H9 (cell line): Measurements from ENCODE around the gene ERAS. TPM values are rescaled to one million over a fixed set of nuclear protein-coding genes. Genes with fewer than 3 reads are reported as not detected.

ENCODE experiments used
- DNase-seq: peaks from one replicate; pipeline ENCODE4 v3.0.0-alpha.2; 2017
- H2AFZ ChIP-seq: one replicate; pipeline ENCODE4 v1.6.1; 2013; ENCODE audit warnings: mild to moderate bottlenecking, low read length, control low read depth, moderate library complexity
- H2AK5ac ChIP-seq: 2 replicates; pipeline ENCODE4 v1.6.1; 2013; ENCODE audit warnings: low read length, control low read depth, mixed read lengths; ENCODE audit not compliant: insufficient read length
- H2BK120ac ChIP-seq: one replicate; pipeline ENCODE4 v1.6.1; 2013; ENCODE audit warnings: low read depth, mild to moderate bottlenecking, low read length, control low read depth, inconsistent platforms; ENCODE audit not compliant: poor library complexity, severe bottlenecking
- H2BK12ac ChIP-seq: 2 replicates; pipeline ENCODE4 v1.6.1; 2013; ENCODE audit warnings: low read length, control low read depth, mixed read lengths, low read depth; ENCODE audit not compliant: insufficient read length
- H2BK15ac ChIP-seq: 2 replicates; pipeline ENCODE4 v1.6.1; 2013; ENCODE audit warnings: low read depth, low read length, control low read depth
- H2BK20ac ChIP-seq: one replicate; pipeline ENCODE4 v1.6.1; 2013; ENCODE audit warnings: low read depth, mild to moderate bottlenecking, low read length, control low read depth, inconsistent platforms; ENCODE audit not compliant: poor library complexity, severe bottlenecking
- H2BK5ac ChIP-seq: 2 replicates; pipeline ENCODE4 v1.6.1; 2013; ENCODE audit warnings: low read length, control low read depth, mixed read lengths; ENCODE audit not compliant: insufficient read length
- H3K14ac ChIP-seq: 2 replicates; pipeline ENCODE4 v1.6.1; 2013; ENCODE audit warnings: low read length, control low read depth; ENCODE audit not compliant: insufficient read depth
- H3K18ac ChIP-seq: 2 replicates; pipeline ENCODE4 v1.6.1; 2013; ENCODE audit warnings: low read depth, mild to moderate bottlenecking, mixed read lengths, low read length, control low read depth; ENCODE audit not compliant: insufficient read length
- H3K23ac ChIP-seq: 2 replicates; pipeline ENCODE4 v1.6.1; 2013; ENCODE audit warnings: low read length, control low read depth, mixed read lengths, low read depth; ENCODE audit not compliant: insufficient read length
- H3K23me2 ChIP-seq: 2 replicates; pipeline ENCODE4 v1.6.1; 2013; ENCODE audit warnings: low read depth, mild to moderate bottlenecking, mixed read lengths, low read length, control low read depth; ENCODE audit not compliant: insufficient read length, poor library complexity, severe bottlenecking
- H3K27ac ChIP-seq: 2 replicates; pipeline ENCODE4 v1.5.1; 2013; ENCODE audit warnings: low read length, control low read depth, mixed read lengths, low read depth; ENCODE audit not compliant: insufficient read length
- H3K27me3 ChIP-seq: 2 replicates; pipeline ENCODE4 v1.6.1; 2013; ENCODE audit warnings: low read length, control low read depth, inconsistent platforms; ENCODE audit not compliant: insufficient read depth
- H3K4ac ChIP-seq: 2 replicates; pipeline ENCODE4 v1.6.1; 2013; ENCODE audit warnings: low read depth, mild to moderate bottlenecking, control low read depth, inconsistent platforms, low read length, moderate library complexity
- H3K4me1 ChIP-seq: 2 replicates; pipeline ENCODE4 v1.6.1; 2013; ENCODE audit warnings: low read length, control low read depth, inconsistent platforms; ENCODE audit not compliant: insufficient read depth
- H3K4me2 ChIP-seq: 2 replicates; pipeline ENCODE4 v1.6.1; 2013; ENCODE audit warnings: low read length, control low read depth, mixed read lengths; ENCODE audit not compliant: insufficient read length, insufficient read depth
- H3K56ac ChIP-seq: 2 replicates; pipeline ENCODE4 v1.6.1; 2013; ENCODE audit warnings: low read depth, mild to moderate bottlenecking, mixed read lengths, low read length, control low read depth; ENCODE audit not compliant: insufficient read length
- H3K79me1 ChIP-seq: 2 replicates; pipeline ENCODE4 v1.6.1; 2013; ENCODE audit warnings: low read depth, mild to moderate bottlenecking, moderate library complexity, low read length, control low read depth, inconsistent platforms; ENCODE audit not compliant: insufficient read depth, poor library complexity, severe bottlenecking
- H3K79me2 ChIP-seq: 2 replicates; pipeline ENCODE4 v1.6.1; 2013; ENCODE audit warnings: low read length, control low read depth, inconsistent platforms; ENCODE audit not compliant: insufficient read depth
- H3K9ac ChIP-seq: 2 replicates; pipeline ENCODE4 v1.6.1; 2013; ENCODE audit warnings: low read length, control low read depth, mixed read lengths; ENCODE audit not compliant: insufficient read length; ENCODE audit errors: extremely low read depth
- H3K9me3 ChIP-seq: one replicate; pipeline ENCODE4 v1.6.1; 2013; ENCODE audit warnings: low read depth, low read length, inconsistent platforms; ENCODE audit not compliant: control insufficient read depth
- H3T11ph ChIP-seq: one replicate; pipeline ENCODE4 v1.6.1; 2013; ENCODE audit warnings: mild to moderate bottlenecking, low read length, control low read depth, inconsistent platforms
- H4K20me1 ChIP-seq: one replicate; pipeline ENCODE4 v1.6.1; 2013; ENCODE audit not compliant: control insufficient read depth, insufficient read length, insufficient read depth
- H4K5ac ChIP-seq: 2 replicates; pipeline ENCODE4 v1.6.1; 2013; ENCODE audit warnings: low read depth, mild to moderate bottlenecking, mixed read lengths, low read length, control low read depth; ENCODE audit not compliant: insufficient read length
- H4K8ac ChIP-seq: replicated peaks from 2 replicates; pipeline ENCODE4 v1.6.1; 2013; ENCODE audit warnings: low read length, control low read depth, mixed read lengths, low read depth; ENCODE audit not compliant: insufficient read length
- H4K91ac ChIP-seq: 2 replicates; pipeline ENCODE4 v1.6.1; 2013; ENCODE audit warnings: low read depth, mild to moderate bottlenecking, moderate library complexity, mixed read lengths, low read length, control low read depth; ENCODE audit not compliant: insufficient read length
- H3K27ac Mint-ChIP-seq, 3 experiments: 2 replicates in 2 of 3; 3 replicates in 1 of 3; pipeline ENCODE4 v1.8.0; 2020 to 2021; ENCODE audit warnings: mixed read lengths in 3 of 3, mild to moderate bottlenecking in 1 of 3, moderate library complexity in 1 of 3
- H3K27me3 Mint-ChIP-seq: 2 replicates; pipeline ENCODE4 v1.8.0; 2021; ENCODE audit warnings: low read depth, mild to moderate bottlenecking, moderate library complexity, mixed read lengths
- H3K36me3 Mint-ChIP-seq, 3 experiments: 2 replicates in 2 of 3; 3 replicates in 1 of 3; pipeline ENCODE4 v1.8.0; 2020 to 2021; ENCODE audit warnings: low read depth in 3 of 3, mixed read lengths in 3 of 3; ENCODE audit not compliant: insufficient read depth in 1 of 3
- H3K4me1 Mint-ChIP-seq, 2 experiments: 2 replicates each; pipeline ENCODE4 v1.8.0; 2020; ENCODE audit warnings: mixed read lengths in 2 of 2
- H3K4me3 Mint-ChIP-seq, 2 experiments: 2 replicates in 1 of 2; 3 replicates in 1 of 2; pipeline ENCODE4 v1.8.0; 2020 to 2021; ENCODE audit warnings: mild to moderate bottlenecking in 2 of 2, mixed read lengths in 2 of 2, moderate library complexity in 1 of 2
- H3K9me3 Mint-ChIP-seq, 2 experiments: 2 replicates in 1 of 2; 3 replicates in 1 of 2; pipeline ENCODE4 v1.8.0; 2020; ENCODE audit warnings: mild to moderate bottlenecking in 2 of 2, mixed read lengths in 2 of 2, moderate library complexity in 1 of 2
- WGBS: extraction: QIAGEN DNeasy Blood & Tissue Kit; methylation state at CpG from one replicate; pipeline ENCODE4 v1.1.7; 2013; ENCODE audit warnings: missing lambda C conversion rate, low lambda C conversion rate, mixed read lengths; ENCODE audit not compliant: insufficient read length; ENCODE audit errors: extremely low coverage; 5-methylcytosine and 5-hydroxymethylcytosine counted together
- total RNA-seq: library from RNA; stranded (reverse); gene quantifications from 2 replicates; pipeline ENCODE4 v1.2.1, GENCODE V29; 2021
- TF ChIP-seq, protein P1 (sequence below): fragments of 200-600 bp; sonication (generic); conservative IDR thresholded peaks from 3 replicates; pipeline ENCODE4 v1.8.0; 2021; ENCODE audit warnings: antibody characterized with exemption, mild to moderate bottlenecking

ERAS gene
- total RNA-seq, 1 experiment from 2014 or later = not detected

DNA sequence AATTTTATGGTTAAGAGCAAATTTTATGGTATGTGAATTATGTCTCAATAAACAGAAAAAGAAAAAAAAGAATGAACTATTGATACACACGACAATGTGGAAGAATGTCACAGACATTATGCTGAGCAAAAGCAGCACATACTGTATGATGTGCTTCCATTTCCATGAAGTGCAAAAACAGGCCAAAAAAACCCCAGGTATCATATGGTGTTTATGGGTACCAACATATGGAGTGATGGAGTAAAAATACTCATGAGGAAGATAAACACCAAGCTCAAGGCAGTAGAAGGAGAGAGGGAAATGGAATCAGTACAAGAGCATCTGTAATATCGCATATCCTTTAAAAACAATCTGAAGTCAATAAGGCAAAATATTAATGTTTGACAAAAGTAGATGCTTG lies 44.1 kb upstream of the ERAS start:
- no peaks in the 10 kb centered on the region for H3K4me1 ChIP-seq
- H4K91ac ChIP-seq = no peak overlapping the region
- H2AFZ ChIP-seq = no peak overlapping the region
- no peak overlapping the region for H3K18ac ChIP-seq
- H3K23me2 ChIP-seq = no peaks in the 10 kb centered on the region
- no peaks in the 10 kb centered on the region for H3K27me3 ChIP-seq
- Mint-ChIP-seq H3K27ac (no peak overlapping the region), H3K4me3 (no peak overlapping the region), H3K4me1 (peaks cover 2 to 3% of the 10 kb centered on the region in 2 experiments; a peak in 1 of 4 replicates), H3K9me3 (peaks cover 55 to 78% of the 10 kb centered on the region in 2 experiments), H3K36me3 (peaks cover 0 to 3% (median 2%) of the 10 kb centered on the region in 3 experiments; a peak in 3 of 7 replicates), H3K27me3 (peaks cover 12% of the 10 kb centered on the region)
- H3K9me3 ChIP-seq = peaks cover 10% of the 10 kb centered on the region
- H2BK120ac ChIP-seq = no peak overlapping the region
- H3K4ac ChIP-seq = no peak overlapping the region
- no CpG with 5 or more reads among the region's 2 CpGs for WGBS
- no peak overlapping the region for H3K23ac ChIP-seq
- H3K14ac ChIP-seq = no peak overlapping the region
- no peak overlapping the region for H2BK12ac ChIP-seq
- no peaks in the 10 kb centered on the region for H3K79me1 ChIP-seq
- H4K8ac ChIP-seq = no peak overlapping the region
- no peak overlapping the region for H3K9ac ChIP-seq
- no peak overlapping the region for H2BK5ac ChIP-seq
- no peak for DNase-seq
- H3K4me2 ChIP-seq = no peak overlapping the region
- no peaks in the 10 kb centered on the region for H3K79me2 ChIP-seq
- H2BK20ac ChIP-seq = no peak overlapping the region
- H3K27ac ChIP-seq = no peak overlapping the region
- no peak overlapping the region for H2AK5ac ChIP-seq
- TF ChIP-seq, protein P1, sequence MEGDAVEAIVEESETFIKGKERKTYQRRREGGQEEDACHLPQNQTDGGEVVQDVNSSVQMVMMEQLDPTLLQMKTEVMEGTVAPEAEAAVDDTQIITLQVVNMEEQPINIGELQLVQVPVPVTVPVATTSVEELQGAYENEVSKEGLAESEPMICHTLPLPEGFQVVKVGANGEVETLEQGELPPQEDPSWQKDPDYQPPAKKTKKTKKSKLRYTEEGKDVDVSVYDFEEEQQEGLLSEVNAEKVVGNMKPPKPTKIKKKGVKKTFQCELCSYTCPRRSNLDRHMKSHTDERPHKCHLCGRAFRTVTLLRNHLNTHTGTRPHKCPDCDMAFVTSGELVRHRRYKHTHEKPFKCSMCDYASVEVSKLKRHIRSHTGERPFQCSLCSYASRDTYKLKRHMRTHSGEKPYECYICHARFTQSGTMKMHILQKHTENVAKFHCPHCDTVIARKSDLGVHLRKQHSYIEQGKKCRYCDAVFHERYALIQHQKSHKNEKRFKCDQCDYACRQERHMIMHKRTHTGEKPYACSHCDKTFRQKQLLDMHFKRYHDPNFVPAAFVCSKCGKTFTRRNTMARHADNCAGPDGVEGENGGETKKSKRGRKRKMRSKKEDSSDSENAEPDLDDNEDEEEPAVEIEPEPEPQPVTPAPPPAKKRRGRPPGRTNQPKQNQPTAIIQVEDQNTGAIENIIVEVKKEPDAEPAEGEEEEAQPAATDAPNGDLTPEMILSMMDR = no peak
- H4K20me1 ChIP-seq = no peaks in the 10 kb centered on the region
- H3K56ac ChIP-seq = no peak overlapping the region
- no peak overlapping the region for H2BK15ac ChIP-seq
- H3T11ph ChIP-seq = no peak overlapping the region
- no peak overlapping the region for H4K5ac ChIP-seq
